PFSK-1 (cell line): ENCODE results near the gene RBM6.

ENCODE experiments used
- FOXP2 ChIP-seq: optimal IDR thresholded peaks from 2 replicates; pipeline ENCODE3; 2011; ENCODE audit warnings: borderline replicate concordance, control low read depth, inconsistent platforms; ENCODE audit not compliant: insufficient read depth; ENCODE audit errors: extremely low read length, extremely low read depth
- POLR2AphosphoS5 ChIP-seq: IDR thresholded peaks from 2 replicates; pipeline ENCODE4 v1.6.1; 2012; ENCODE audit warnings: low read depth, mild to moderate bottlenecking, control low read depth, low read length, moderate library complexity
- SIN3A ChIP-seq: IDR thresholded peaks from 2 replicates; pipeline ENCODE4 v1.6.1; 2012; ENCODE audit warnings: mild to moderate bottlenecking, low read length, moderate library complexity, borderline replicate concordance; ENCODE audit not compliant: insufficient read depth
- TAF1 ChIP-seq: IDR thresholded peaks from 2 replicates; pipeline ENCODE4 v1.6.1; 2012; ENCODE audit warnings: low read length, control low read depth, borderline replicate concordance; ENCODE audit not compliant: insufficient read depth
- TF ChIP-seq, protein P1 (sequence below), 2 experiments: IDR thresholded peaks; 2 replicates each; pipeline versions ENCODE4 v1.6.1 to v1.8.0; 2011 to 2012; ENCODE audit warnings: low read depth in 2 of 2, low read length in 2 of 2, control low read depth in 1 of 2, inconsistent platforms in 1 of 2, mild to moderate bottlenecking in 1 of 2, moderate library complexity in 1 of 2; ENCODE audit not compliant: insufficient read depth in 1 of 2

DNA sequence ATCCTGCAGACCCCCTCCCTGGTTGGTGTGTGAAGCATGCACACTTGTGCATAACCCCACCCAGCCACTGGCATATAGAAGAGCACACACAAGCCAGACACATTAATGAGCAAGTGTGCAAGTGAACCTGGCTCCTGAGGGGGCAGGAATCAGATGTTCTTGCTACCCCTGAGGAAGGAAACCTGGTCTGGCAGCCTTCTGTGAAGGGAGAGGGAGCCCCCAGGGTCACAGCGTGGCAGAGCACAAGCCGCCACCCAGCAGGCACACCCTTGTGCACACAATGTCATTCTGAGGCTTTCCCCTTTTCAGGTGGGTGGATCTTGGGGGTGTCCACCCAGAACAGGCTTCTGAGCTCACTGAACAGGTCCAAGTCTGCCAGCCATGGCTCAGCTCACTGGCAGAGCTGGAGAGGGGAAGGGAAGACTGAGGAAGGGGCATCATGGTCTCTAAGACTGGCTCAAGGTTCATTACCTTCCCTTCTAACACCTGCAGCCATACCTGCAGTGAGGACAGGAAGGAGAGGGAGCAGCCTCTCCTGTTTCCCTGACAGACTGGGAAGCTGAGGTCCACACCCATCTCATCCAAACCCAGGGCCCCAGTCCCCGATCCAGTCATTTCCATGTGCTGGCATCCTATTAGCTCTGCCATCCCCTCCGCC, 183.6 kb downstream of the RBM6 start:
- TF ChIP-seq SIN3A (no peak), POLR2AphosphoS5 (no peak), TAF1 (no peak), FOXP2 (no peak)
- TF ChIP-seq, protein P1, sequence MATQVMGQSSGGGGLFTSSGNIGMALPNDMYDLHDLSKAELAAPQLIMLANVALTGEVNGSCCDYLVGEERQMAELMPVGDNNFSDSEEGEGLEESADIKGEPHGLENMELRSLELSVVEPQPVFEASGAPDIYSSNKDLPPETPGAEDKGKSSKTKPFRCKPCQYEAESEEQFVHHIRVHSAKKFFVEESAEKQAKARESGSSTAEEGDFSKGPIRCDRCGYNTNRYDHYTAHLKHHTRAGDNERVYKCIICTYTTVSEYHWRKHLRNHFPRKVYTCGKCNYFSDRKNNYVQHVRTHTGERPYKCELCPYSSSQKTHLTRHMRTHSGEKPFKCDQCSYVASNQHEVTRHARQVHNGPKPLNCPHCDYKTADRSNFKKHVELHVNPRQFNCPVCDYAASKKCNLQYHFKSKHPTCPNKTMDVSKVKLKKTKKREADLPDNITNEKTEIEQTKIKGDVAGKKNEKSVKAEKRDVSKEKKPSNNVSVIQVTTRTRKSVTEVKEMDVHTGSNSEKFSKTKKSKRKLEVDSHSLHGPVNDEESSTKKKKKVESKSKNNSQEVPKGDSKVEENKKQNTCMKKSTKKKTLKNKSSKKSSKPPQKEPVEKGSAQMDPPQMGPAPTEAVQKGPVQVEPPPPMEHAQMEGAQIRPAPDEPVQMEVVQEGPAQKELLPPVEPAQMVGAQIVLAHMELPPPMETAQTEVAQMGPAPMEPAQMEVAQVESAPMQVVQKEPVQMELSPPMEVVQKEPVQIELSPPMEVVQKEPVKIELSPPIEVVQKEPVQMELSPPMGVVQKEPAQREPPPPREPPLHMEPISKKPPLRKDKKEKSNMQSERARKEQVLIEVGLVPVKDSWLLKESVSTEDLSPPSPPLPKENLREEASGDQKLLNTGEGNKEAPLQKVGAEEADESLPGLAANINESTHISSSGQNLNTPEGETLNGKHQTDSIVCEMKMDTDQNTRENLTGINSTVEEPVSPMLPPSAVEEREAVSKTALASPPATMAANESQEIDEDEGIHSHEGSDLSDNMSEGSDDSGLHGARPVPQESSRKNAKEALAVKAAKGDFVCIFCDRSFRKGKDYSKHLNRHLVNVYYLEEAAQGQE (IDR thresholded peaks at IDR 0.05; ENCODE audit: insufficient read depth in 1 of 2, low read depth in 2 of 2, low read length in 2 of 2), result no peak
